EL (cell line): Measurements from ENCODE around the gene ACSS3.
"Not testable (repeated sequence)": the region's sequence is repeated elsewhere in the genome, so short reads cannot be mapped to it uniquely, and the experiment has no call there.

Experiments used
- DNase-seq: peaks from one replicate; pipeline ENCODE4 v3.0.0-alpha.2; 2016

The ACSS3 gene

GRCh38 chr12:81168445-81168844, 90.6 kb downstream of the ACSS3 start:
- DNase-seq, result no peak

- DNase-seq, result peak; percentile 54
These were observed 92.2 kb downstream of the ACSS3 start for GRCh38 chr12:81170072-81170471.

GRCh38 chr12:81172851-81173250, 95.0 kb downstream of the ACSS3 start:
- no peak for DNase-seq

GRCh38 chr12:81174664-81175063, 96.8 kb downstream of the ACSS3 start:
- DNase-seq, result no peak

- no peak for DNase-seq
These were observed 98.9 kb downstream of the ACSS3 start for GRCh38 chr12:81176796-81177195.

- no peak for DNase-seq
These were observed 103.8 kb downstream of the ACSS3 start for GRCh38 chr12:81181691-81182090.

GRCh38 chr12:81187686-81188085, 109.8 kb downstream of the ACSS3 start:
- DNase-seq, result no peak

GRCh38 chr12:81196595-81196994, 118.7 kb downstream of the ACSS3 start:
- DNase-seq, result no peak

- not testable (repeated sequence) for DNase-seq
These were observed 122.7 kb downstream of the ACSS3 start for GRCh38 chr12:81200561-81200960.

GRCh38 chr12:81203671-81204204, 125.9 kb downstream of the ACSS3 start:
- no peak for DNase-seq

- no peak for DNase-seq
These were observed 127.5 kb downstream of the ACSS3 start for GRCh38 chr12:81205416-81205815.

- no peak for DNase-seq
These were observed 128.6 kb downstream of the ACSS3 start for GRCh38 chr12:81206429-81206828.

- DNase-seq, result no peak
These were observed 129.3 kb downstream of the ACSS3 start for GRCh38 chr12:81207173-81207572.

- DNase-seq, result no peak
These were observed 129.8 kb downstream of the ACSS3 start for GRCh38 chr12:81207664-81208063.

- no peak for DNase-seq
These were observed 130.5 kb downstream of the ACSS3 start for GRCh38 chr12:81208187-81208911.

- DNase-seq, result peak; percentile 14
These were observed 131.1 kb downstream of the ACSS3 start for GRCh38 chr12:81209012-81209411.

GRCh38 chr12:81209772-81210225, 131.9 kb downstream of the ACSS3 start:
- DNase-seq, result peak; percentile 75

- DNase-seq, result no peak
These were observed 133.4 kb downstream of the ACSS3 start for GRCh38 chr12:81211306-81211705.

GRCh38 chr12:81212996-81213696, 135.3 kb downstream of the ACSS3 start:
- DNase-seq, result no peak

- no peak for DNase-seq
These were observed 138.9 kb downstream of the ACSS3 start for GRCh38 chr12:81216739-81217138.

- DNase-seq, result no peak
These were observed 143.8 kb downstream of the ACSS3 start for GRCh38 chr12:81221681-81222080.

- peak; percentile 44 for DNase-seq
These were observed 145.1 kb downstream of the ACSS3 start for GRCh38 chr12:81222846-81223592.

GRCh38 chr12:81224626-81225025, 146.7 kb downstream of the ACSS3 start:
- DNase-seq, result no peak
